Epithelial cell of proximal tubule (primary cell): ENCODE results near the gene RUNX1. TPM values are rescaled to one million over a fixed set of nuclear protein-coding genes. Genes with fewer than 3 reads are reported as not detected.

Experiments
- DNase-seq: peaks from one replicate; pipeline ENCODE4 v3.0.0-alpha.2; 2011; ENCODE audit warnings: low read depth
- H3K4me3 ChIP-seq: 2 replicates; pipeline ENCODE4 v1.5.1; 2011; ENCODE audit warnings: low read depth, mild to moderate bottlenecking, low read length
- total RNA-seq: library from RNA; depleted of rRNA; stranded (reverse); fragments of >200 nt; gene quantifications from 2 replicates; pipeline ENCODE4 v1.2.3, GENCODE V29; 2015
- TF ChIP-seq, protein P1 (sequence below): conservative IDR thresholded peaks from 2 replicates; pipeline ENCODE4 v1.5.1; 2012; ENCODE audit warnings: low read depth, mild to moderate bottlenecking, low read length

Gene RUNX1
- total RNA-seq, 1 donor from 2014 or later = 11.3 TPM

DNA sequence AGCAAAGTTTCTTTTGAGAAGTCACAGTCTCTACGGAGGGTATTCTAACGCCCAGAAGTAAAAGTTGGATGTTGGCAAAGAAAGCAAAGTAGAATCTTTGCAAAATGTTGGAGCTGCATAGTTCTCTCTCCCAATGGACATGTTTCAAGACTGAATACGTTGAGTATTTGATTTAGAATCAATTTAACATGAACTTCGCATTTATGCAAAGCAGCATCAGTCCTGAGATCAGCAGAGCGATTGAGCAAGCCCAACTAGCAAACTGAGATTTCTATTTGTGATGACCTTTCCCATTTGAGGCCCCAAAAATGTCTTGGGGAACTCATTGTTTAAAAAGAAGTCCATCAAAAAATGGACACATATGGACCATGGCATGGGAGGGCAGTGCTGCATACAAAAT is 8.0 kb downstream of the RUNX1 start:
- TF ChIP-seq, protein P1, sequence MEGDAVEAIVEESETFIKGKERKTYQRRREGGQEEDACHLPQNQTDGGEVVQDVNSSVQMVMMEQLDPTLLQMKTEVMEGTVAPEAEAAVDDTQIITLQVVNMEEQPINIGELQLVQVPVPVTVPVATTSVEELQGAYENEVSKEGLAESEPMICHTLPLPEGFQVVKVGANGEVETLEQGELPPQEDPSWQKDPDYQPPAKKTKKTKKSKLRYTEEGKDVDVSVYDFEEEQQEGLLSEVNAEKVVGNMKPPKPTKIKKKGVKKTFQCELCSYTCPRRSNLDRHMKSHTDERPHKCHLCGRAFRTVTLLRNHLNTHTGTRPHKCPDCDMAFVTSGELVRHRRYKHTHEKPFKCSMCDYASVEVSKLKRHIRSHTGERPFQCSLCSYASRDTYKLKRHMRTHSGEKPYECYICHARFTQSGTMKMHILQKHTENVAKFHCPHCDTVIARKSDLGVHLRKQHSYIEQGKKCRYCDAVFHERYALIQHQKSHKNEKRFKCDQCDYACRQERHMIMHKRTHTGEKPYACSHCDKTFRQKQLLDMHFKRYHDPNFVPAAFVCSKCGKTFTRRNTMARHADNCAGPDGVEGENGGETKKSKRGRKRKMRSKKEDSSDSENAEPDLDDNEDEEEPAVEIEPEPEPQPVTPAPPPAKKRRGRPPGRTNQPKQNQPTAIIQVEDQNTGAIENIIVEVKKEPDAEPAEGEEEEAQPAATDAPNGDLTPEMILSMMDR = no peak
- H3K4me3 ChIP-seq = no peak overlapping the region
- DNase-seq = no peak

DNA sequence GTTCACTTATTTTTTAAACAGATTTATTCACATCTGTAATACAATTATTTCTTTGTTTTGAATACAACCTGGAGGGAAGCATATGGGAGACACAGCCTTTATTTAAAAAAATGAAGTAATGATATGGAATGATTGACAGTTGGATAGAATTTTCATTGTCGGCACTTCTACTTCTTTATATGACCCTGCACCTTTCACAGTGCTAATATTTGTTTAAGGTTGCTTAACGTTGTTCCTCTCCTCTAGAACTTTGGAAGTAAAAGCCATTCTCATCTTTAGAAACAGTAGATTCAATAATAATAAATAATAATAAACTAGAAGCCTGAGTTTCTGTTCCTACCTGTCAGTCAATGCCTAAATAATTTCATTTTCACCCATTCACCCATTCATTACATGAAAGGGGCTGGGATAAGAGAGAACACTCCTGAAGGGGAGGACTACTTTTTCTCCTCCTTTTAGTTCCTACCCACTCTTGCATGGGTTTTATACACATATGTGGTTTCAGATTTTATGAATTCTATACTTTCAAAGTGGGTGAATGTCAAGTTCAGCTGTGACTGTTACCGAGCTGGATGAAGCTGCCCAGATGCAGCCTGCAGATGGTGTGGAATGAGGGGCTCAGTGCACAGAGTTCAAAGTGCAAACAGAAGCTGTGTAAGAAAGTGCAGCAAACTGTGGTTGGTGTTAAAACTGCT is 9.4 kb downstream of the RUNX1 start:
- TF ChIP-seq, protein P1 = no peak
- H3K4me3 ChIP-seq = no peak overlapping the region
- DNase-seq = no peak

DNA sequence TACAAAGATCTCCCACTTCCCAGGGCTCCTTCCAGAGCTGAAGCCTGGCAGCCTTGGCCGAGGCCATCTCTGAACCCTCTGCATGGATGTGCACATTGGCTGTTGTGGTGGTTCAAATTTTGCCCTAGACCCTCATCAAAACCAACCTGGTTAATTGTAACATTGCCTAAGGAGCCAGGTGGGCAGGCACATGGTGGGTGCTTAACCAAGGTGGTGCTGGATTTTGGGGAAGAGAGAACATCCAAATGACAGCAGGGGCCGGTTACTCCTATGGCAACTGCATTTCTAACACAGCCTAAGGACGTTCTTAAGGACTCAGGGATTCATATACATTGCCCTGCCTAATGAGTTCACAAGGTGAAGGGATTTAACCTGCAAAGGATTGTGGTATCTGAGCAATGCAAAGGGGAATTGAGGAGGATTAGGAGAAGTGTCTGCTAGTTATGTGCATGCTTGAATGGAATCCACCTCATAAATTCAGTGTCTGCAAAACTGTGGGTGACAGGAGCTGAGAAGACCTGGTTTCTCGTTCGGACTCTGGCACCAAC is 10.3 kb downstream of the RUNX1 start:
- no peak overlapping the region for H3K4me3 ChIP-seq
- no peak for DNase-seq
- TF ChIP-seq, protein P1 = no peak

DNA sequence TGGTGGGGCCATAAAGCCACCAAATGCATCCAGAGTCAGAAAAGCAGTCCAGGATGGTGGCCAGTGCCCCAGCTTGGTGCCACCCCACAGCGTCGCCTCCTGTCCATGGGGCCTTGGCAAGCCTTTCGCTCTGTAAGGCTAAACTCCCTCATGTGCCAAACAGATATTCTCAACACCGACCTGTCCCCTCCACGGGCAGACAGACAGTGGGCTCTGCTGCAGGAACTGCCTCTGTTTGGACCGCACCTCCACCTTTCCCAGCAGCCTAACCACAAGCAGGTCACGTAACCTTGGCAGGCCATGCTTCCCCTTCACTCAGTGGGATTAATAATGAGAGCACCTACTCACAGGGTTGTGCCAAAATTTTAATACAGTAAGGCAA is 11.7 kb downstream of the RUNX1 start:
- TF ChIP-seq, protein P1 = no peak
- no peak overlapping the region for H3K4me3 ChIP-seq
- DNase-seq = no peak

DNA sequence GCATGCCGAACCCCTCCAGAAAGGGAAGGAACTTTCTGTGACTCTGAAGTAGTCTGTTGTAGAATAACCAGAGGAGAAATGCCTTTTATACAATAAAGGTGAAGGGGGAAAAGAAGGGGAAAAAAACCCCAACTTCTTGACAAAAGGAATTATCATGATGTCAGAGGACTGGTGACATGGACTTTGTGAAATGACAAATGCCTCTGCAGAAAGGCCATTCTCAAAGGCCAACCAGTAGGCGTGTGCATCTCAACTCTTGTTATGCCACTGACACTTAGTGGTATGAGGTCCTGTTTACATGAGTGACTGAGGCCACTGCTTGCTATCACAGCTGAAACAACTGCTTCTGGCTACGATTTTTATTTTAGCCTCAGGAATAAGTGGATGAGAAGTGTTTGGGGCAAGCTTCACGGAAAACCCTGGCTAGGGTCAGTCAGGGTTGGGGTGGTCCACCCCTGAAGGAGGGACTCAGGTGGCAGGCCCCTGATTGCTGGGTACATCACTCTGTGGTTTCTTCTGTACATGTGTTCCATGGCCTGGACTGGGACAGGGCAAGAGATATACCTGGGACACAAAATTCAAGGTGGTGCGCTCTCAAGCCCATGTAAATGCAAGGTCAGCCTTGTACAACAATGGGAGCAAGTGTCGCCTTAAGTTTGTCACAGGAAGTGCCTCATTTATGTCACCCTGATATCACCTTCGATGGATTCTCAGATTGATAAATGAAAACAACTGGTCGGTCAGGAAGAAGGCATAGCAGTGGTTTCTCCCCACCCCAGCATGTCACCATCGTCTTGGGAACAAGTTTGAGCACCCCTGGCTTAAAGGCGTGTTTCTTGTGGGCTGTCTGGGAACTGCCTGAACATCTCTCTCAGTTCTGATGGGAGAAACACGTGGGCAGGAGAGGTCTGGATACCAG is 12.4 kb downstream of the RUNX1 start:
- no peak overlapping the region for H3K4me3 ChIP-seq
- DNase-seq = no peak
- TF ChIP-seq, protein P1 = no peak

DNA sequence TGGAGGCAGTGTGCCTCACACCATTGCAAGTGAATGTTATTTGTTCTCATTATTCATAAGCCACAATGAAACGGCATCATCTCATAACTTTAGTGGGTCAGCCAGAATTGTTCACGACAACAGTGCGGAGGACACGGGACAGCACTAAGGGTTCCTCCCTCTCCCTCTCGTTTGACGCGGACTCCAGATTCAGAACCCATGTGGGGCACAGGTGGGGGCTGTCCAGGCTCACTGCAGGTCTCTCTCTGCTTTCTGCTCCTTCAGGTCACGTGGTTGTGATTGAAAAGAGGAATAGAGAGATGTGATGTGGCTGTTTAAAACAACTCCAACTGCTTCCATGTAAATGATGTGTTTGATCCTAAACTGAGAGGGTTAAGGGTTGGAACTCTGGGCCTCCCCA is 13.5 kb downstream of the RUNX1 start:
- TF ChIP-seq, protein P1 = no peak
- H3K4me3 ChIP-seq = no peak overlapping the region

More for the DNA sequence above, 13.5 kb downstream of the RUNX1 start:
- DNase-seq = no peak
